ENCODE results near the gene C2CD3. TPM values are rescaled to one million over a fixed set of nuclear protein-coding genes. Genes with fewer than 3 reads are reported as not detected.

Gene C2CD3
- total and polyA plus RNA-seq, 2 of the 4 experiments (the other 2 are of a cell fraction), result 11.1 to 19.2 TPM

DNA sequence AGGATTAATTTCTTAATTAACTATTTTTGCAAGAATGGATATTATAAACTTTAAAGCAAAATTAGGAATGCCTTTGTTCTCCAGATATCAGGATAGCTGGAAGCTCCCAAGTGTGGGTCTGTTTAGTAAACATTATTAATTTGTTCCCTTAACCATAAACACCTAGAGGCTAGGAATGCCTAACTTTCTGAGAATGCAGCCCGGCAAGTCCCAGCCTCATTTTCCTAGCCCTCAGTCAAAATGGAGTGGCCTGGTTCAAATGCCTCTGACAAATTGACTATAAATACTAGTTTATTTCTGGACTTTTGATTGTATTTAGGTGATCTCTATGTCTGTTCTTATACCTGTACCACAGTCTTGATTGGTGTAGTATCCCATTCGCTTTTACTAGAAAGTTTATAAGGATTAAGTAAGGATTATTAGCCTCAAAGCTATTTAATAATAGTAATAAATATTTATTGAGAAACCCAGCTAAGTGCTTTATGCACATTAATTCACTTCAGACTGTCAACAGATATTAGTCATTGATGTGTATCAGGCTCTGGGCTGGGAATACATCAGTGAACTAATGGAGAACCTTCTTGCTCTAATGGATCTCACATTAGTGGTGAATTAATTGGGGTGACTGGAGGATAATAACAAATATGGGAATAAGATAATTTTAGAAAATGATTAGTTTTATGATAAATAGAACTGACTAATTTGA lies 26.1 kb upstream of the C2CD3 start:
- no peak for DNase-seq
- H3K36me3 ChIP-seq (ENCODE audit: control insufficient read depth, insufficient read depth, low read length), result 0 out of 2 replicates have a peak, but pooled peaks cover 1% of the 10 kb centered on the region
- no peak overlapping the region for H3K4me2 ChIP-seq (ENCODE audit: low read depth, low read length)
- H4K20me1 ChIP-seq (ENCODE audit: insufficient read depth, low read length), result peaks cover 9% of the 10 kb centered on the region; the same call in 1 of the 2 replicates
- H2BK20ac ChIP-seq (ENCODE audit: low read depth, low read length), result no peak overlapping the region
- H4K8ac ChIP-seq (ENCODE audit: low read depth in 2 of 2, low read length in 2 of 2), result no peak overlapping the region
- ChIA-PET CTCF (no interaction called here), POLR2A (ENCODE audit: unreplicated experiment) (no interaction called here)
- no peak for ATAC-seq (ENCODE audit: low read depth)
- no peak overlapping the region for H2AK9ac ChIP-seq (replicated peaks; ENCODE audit: low read depth, low read length, poor library complexity)
- H3K9me1 ChIP-seq (ENCODE audit: insufficient read depth, low read length), result no peaks in the 10 kb centered on the region
- intact Hi-C loops (cut with micrococcal nuclease), result no loop called here
- H3K23ac ChIP-seq (ENCODE audit: low read depth, low read length), result no peak overlapping the region
- in situ Hi-C loops (cut with MboI; ENCODE audit: low sequenced_read_pairs), result no loop called here
- no peak for TF ChIP-seq BHLHE40 (IDR thresholded peaks at IDR 0.05; ENCODE audit: low read depth, low read length)
- H3K18ac ChIP-seq (ENCODE audit: low read depth, low read length), result no peak overlapping the region
- no peak overlapping the region for H2BK120ac ChIP-seq (ENCODE audit: low read depth, low read length)
- no peak overlapping the region for H3K9ac ChIP-seq (ENCODE audit: low read depth, low read length)
- H2AK5ac ChIP-seq (ENCODE audit: low read depth, low read length), result no peak overlapping the region
- dilution Hi-C loops (cut with HindIII; ENCODE audit: low sequenced_read_pairs, unreplicated experiment), result no loop called here
- H3K4me1 ChIP-seq (ENCODE audit: control insufficient read depth, insufficient read depth, low read length), result no peaks in the 10 kb centered on the region
- H2BK5ac ChIP-seq (ENCODE audit: low read depth, low read length, poor library complexity, severe bottlenecking), result no peak overlapping the region
- H2BK15ac ChIP-seq (ENCODE audit: low read depth, low read length), result no peak overlapping the region
- H3K4ac ChIP-seq (ENCODE audit: low read depth, low read length), result no peak overlapping the region
- H3K4me3 ChIP-seq (ENCODE audit: insufficient read depth, low read depth, low read length), result no peak overlapping the region
- no TSS peak for BruUV-seq (replicated peaks)
- no peak overlapping the region for H4K5ac ChIP-seq (ENCODE audit: low read depth, low read length)
- peaks cover 21 to 52% of the 10 kb centered on the region in 2 experiments for H3K79me1 ChIP-seq (ENCODE audit: low read depth in 1 of 2, low read length in 2 of 2)
- no peaks in the 10 kb centered on the region for H3K9me3 ChIP-seq (ENCODE audit: control insufficient read depth, insufficient read depth, low read length)
- no peaks in the 10 kb centered on the region for H3K27me3 ChIP-seq (ENCODE audit: control insufficient read depth, insufficient read depth, low read length)
- no CpG with 5 or more reads among the region's 2 CpGs for WGBS, 2 experiments (ENCODE audit: extremely low coverage in 2 of 2, insufficient read length in 1 of 2)
- no peak overlapping the region for H3K56ac ChIP-seq (ENCODE audit: extremely low read depth, insufficient read depth, low read length)
- H2AFZ ChIP-seq (replicated peaks; ENCODE audit: low read length, poor library complexity), result no peak overlapping the region
- no peak overlapping the region for H4K91ac ChIP-seq (ENCODE audit: insufficient read depth, low read depth, low read length)
- H3K27ac ChIP-seq (ENCODE audit: insufficient read depth, low read length), result no peak overlapping the region
- no peak overlapping the region for H3K14ac ChIP-seq (replicated peaks; ENCODE audit: low read depth, low read length)
